ENCODE results near the gene MEAK7.

DNA sequence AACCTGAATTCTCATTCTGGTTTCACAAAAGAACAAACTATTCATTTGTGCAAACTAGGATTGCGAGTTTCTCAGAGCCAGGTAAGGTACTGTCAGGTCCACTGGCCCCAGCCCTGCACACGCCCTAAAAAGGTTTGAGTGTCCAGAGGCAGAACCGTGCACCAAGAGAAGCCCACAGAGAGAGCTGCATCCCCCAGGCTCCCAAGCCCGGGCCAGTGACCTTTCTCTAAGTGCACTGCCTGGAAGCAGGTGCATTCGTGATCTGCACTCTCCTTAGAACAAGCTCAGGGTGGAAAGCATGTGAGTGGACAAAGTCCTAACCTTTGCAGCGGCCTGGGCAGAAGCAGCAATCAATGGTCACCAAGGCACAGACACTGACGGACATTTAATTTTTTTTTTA, 26.8 kb downstream of the MEAK7 start:
- TF ChIP-seq POLR2A (IDR thresholded peaks at IDR 0.05): no peak
- no peak for TF ChIP-seq CTCF (IDR thresholded peaks at IDR 0.05)

All from Peyer's patch (tissue), 4 donors.